HG03064 (cell line): ENCODE data around the gene COG4.
A peak's percentile ranks its signal among the peaks of the same experiment; 100 is the strongest.
"Not testable (repeated sequence)": the region's sequence is repeated elsewhere in the genome, so short reads cannot be mapped to it uniquely, and the experiment has no call there.

Source experiments
- ATAC-seq: cut with Tn5 transposase; IDR thresholded peaks from one replicate; pipeline ENCODE4 v1.9.1; 2021; ENCODE audit warnings: low read depth; ENCODE audit not compliant: unreplicated experiment

COG4 gene

DNA sequence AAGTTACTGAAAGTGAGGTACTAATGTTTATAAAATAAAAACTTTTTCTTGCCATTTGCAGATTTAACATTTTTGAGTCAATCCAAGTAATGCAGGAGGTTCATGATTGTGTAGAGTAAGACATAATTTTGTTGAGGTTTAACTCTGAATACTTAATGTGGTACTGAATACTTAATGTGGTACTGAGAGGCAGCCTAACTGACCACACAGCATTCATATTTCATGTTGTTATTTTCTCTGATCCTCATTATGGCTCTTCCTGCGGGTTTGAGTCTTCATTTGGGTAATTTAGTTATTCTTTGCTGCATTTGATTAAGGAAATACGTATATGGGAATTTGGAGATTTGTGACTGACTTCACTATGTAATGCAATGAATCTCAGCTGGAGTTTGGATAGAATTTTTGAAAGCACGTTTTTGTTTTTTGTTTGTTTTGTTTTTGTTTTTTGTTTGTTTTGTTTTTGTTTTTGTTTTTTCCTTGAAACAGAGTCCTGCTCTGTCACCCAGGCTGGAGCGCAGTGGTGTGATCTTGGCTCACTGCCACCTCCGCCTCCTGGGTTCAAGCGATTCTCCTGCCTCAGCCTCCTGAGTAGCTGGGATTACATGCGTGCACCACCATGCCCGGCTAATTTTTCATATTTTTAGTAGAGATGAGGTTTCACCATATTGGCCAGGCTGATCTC lies 4.1 kb upstream of the COG4 start:
- ATAC-seq, result no peak

GRCh38 chr16:70526403-70526802 lies 3.0 kb upstream of the COG4 start:
- no peak for ATAC-seq

DNA sequence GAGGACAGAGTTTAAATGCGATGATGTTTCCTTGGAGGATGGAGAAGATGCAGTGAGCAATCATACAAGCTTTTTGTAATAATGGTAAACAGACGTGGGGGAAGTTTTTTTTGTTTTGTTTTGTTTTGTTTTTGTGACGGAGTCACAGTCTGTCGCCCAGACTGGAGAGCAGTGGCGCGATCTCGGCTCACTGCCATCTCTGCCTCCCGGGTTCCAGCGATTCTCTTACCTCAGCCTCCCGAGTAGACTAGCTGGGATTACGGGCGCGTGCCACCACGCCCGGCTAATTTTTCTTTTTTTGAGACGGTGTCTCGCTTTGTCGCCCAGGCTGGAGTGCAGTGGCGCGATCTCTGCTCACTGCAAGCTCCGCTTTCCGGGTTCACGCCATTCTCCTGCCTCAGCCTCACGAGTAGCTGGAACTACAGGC lies 1.1 kb upstream of the COG4 start:
- not testable (repeated sequence) for ATAC-seq

GRCh38 chr16:70523743-70524398 lies 517 bp upstream of the COG4 start, which contains the start of gene SF3B3:
Gene SF3B3, plus strand, starts transcription at chr16:70523816. Its CDS starts 2,841 bp downstream, at chr16:70526657.
- ATAC-seq, result no peak

- ATAC-seq, result no peak
Observed at GRCh38 chr16:70522216-70523075, 908 bp downstream of the COG4 start.

DNA sequence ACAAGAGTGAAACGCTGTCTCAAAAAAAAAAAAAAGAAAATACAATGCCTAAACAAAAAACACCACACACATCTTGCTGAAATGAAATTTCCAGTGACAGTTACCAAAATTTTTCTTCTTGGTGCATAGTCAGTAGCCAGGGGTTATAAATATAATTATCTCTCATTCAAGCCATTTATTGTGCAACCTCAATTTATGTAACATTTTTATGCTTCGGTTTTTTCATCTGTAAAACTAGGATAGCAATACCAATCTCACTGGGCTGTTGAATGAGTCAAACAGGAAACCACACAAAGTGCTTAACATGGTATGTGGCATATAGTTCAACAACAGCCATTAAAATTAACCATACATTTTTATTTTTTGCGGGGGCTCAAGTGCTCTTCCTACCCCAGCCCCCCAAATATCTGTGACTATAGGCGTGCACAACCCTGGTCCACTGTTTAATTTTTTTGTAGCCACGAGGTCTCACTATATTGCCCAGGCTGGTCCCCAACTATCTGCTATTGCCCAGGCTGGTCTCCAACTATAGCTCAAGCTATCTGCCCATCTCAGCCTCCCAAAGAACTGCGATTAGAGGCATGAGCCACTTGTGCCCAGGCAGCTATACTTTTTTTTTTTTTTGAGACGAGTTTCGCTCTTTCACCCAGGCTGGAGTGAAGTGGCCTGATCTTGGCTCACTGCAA lies 2.6 kb downstream of the COG4 start:
- no peak for ATAC-seq

- ATAC-seq, result no peak
Observed at GRCh38 chr16:70512456-70512855, 10.9 kb downstream of the COG4 start.

DNA sequence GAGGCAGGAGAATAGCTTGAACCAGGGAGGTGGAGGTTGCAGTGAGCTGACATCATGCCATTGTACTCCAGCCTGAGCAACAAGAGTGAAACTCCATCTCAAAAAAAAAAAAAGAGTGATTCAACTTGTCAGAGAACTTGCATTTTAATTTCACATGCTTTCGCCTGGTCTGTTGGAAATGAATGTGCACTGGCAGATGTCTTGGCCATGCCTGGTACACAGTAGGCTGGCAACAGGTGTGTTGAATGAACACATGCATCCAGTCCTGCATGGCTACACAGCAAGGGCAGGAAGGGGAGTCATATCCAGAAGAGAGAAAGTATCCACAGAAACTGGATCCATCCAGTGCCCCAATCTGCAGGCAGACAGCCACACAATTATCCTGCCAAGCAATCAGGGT lies 11.5 kb downstream of the COG4 start:
- ATAC-seq, result no peak

DNA sequence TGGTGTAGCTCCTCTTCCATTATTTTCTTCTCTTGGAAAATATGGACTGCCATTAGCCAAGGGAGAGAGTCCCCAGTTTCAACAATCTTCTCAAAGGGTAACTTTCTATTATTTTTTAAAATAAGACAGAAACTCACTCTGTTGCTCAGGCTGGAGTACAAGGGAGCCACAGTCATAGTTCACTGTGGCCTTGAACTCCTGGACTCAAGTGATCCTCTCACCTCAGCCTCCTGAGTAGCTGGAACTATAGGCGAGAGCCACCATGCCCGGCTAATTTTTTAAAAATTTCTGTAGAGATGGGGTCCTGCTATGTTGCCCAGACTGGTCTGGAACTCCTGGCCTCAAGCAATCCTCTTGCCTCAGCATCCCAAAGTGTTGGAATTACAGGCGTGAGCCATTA lies 13.1 kb downstream of the COG4 start:
- no peak for ATAC-seq

- no peak for ATAC-seq
Observed at GRCh38 chr16:70508752-70509151, 14.6 kb downstream of the COG4 start.

GRCh38 chr16:70496513-70496912 lies 26.8 kb downstream of the COG4 start:
- no peak for ATAC-seq

DNA sequence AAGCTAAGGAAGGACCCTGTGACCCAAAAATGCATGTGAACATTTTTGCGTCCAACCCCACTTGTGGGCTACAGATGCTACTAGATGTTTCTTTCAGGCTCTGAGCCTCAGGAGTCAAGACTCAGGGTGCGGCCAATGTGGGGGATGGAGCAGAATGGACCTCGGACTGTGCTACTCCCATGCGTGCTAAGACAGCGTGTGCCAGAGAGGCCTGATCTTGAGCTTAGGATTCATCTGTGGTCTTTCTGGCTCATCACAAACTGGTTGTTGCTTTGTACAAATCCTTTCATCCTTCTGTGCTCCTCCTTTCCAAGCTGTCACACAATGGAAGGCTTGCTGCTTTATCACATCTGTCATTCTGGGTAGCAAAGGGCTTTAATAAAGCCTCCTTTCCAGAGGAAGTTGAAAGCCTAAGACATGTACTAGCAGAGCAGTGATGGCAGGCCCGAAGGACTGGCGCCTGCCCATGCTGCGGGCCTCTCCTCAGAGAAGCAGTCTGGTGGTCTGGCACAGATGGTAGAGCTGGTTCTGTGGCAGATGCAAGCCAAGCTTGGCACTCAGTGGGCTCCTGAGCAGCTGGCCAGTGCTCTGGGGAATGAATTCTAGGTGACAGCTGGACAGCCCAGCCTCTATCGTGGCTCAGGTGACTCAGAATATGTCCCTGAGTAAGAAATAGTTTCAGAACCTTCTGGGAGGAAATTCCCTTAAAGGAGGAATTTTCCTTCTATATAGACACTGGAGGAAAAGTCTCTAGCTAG lies 27.8 kb downstream of the COG4 start:
- ATAC-seq, result no peak

GRCh38 chr16:70494777-70495176 lies 28.6 kb downstream of the COG4 start:
- no peak for ATAC-seq

GRCh38 chr16:70494202-70494770 lies 29.1 kb downstream of the COG4 start:
- no peak for ATAC-seq

GRCh38 chr16:70493802-70494201 lies 29.6 kb downstream of the COG4 start:
- ATAC-seq, result no peak

GRCh38 chr16:70490261-70490660 lies 33.1 kb downstream of the COG4 start:
- no peak for ATAC-seq

DNA sequence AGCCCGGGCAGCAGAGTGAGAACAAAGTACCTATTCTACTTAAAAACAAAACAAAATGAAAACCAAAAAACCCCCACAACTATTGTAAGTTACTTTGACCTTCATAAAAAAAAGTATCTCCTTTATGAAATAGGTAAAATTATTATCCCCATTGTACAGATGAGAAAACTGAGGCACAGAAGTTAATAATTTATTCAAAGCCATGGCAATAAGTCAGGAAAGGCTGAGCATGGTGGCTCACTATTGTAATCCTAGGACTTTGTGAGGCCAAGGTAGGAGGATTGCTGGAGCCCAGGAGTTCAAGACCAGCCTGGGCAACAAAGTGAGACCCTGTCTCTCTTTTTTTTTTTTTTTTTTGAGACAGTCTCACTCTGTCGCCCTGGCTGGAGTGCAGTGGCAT lies 38.5 kb downstream of the COG4 start:
- no peak for ATAC-seq

DNA sequence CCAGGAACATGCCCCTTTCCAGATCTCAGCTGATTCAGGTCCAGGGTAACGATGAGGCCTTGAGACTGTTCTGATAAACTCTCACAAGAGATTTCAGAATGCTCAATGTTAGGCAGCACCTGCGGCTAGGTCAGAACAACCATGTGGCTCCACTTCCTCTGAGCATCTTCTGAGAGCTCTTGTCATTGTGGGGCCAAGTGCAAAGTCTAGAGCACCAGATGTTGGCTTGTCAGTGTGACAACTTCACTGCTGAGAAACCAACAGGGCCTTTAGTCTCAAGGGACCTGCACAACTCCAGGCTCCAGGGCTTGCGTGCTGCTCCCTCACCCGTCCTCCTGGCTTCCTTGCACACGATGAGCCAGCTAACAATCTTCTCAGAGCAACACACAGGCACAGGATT lies 39.9 kb downstream of the COG4 start:
- peak; percentile 73 for ATAC-seq

DNA sequence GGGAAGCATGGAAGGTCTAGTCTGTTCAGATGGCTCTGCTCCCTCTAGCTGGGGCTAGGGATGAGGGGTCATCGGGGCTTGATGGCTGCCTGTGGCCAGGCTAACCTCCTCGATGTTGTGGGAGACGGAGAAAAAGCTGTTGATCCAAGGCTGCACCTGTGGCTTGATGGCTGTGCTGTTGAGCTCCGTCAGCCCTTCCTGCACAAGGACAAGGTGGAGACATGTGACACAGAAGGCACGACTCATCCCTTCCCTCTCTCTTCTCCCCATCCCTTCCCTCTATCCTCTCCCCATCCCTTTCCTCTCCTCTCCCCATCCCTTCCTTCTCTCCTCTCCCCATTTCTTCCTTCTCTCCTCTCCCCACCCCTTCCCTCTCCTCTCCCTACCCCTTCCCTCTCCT lies 40.7 kb downstream of the COG4 start:
- no peak for ATAC-seq
